NB4 (cell line): Measurements from ENCODE around the gene LRRC4B.

Source experiments
- DNase-seq: peaks from one replicate; pipeline ENCODE4 v3.0.0; 2010; ENCODE audit warnings: low read depth
- H3K4me3 ChIP-seq: one replicate; pipeline ENCODE4 v1.5.1; 2011; ENCODE audit warnings: mild to moderate bottlenecking, low read depth, low read length, moderate library complexity
- MYC ChIP-seq: IDR thresholded peaks from 2 replicates; pipeline ENCODE4 v1.6.1; 2011; ENCODE audit warnings: low read depth, low read length
- POLR2A ChIP-seq: IDR thresholded peaks from 2 replicates; pipeline ENCODE4 v1.6.1; 2011; ENCODE audit warnings: mild to moderate bottlenecking; ENCODE audit not compliant: insufficient read length; ENCODE audit errors: extremely low read depth
- TF ChIP-seq, protein P1 (sequence below): IDR thresholded peaks from one replicate; pipeline ENCODE4 v1.5.1; 2012; ENCODE audit warnings: low read depth, low read length
- TF ChIP-seq, protein P2 (sequence below): IDR thresholded peaks from 2 replicates; pipeline ENCODE4 v1.6.1; 2011; ENCODE audit warnings: low read depth, low read length

LRRC4B gene

DNA sequence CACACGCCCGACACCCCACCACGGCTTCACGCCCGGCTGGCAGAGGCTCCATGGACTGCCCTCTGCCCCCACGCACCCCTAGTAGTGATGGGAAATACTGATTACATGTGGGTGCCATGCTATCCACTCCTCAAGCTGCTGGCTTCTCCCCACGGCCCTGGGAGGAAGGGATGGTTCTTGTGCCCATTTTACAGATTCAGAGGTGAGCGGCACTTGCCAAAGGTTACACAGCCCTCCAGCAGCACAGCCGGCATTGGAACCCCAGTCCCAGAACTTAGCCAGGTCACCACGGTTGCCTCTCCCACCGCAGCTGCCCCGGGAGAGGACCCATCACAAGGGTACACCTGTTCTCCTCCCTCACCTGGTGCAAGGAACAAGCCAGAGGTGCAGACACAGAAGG, 13.2 kb downstream of the LRRC4B start:
- H3K4me3 ChIP-seq = no peak overlapping the region
- TF ChIP-seq POLR2A = no peak
- TF ChIP-seq MYC = no peak
- TF ChIP-seq, protein P1, sequence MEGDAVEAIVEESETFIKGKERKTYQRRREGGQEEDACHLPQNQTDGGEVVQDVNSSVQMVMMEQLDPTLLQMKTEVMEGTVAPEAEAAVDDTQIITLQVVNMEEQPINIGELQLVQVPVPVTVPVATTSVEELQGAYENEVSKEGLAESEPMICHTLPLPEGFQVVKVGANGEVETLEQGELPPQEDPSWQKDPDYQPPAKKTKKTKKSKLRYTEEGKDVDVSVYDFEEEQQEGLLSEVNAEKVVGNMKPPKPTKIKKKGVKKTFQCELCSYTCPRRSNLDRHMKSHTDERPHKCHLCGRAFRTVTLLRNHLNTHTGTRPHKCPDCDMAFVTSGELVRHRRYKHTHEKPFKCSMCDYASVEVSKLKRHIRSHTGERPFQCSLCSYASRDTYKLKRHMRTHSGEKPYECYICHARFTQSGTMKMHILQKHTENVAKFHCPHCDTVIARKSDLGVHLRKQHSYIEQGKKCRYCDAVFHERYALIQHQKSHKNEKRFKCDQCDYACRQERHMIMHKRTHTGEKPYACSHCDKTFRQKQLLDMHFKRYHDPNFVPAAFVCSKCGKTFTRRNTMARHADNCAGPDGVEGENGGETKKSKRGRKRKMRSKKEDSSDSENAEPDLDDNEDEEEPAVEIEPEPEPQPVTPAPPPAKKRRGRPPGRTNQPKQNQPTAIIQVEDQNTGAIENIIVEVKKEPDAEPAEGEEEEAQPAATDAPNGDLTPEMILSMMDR = no peak
- TF ChIP-seq, protein P2, sequence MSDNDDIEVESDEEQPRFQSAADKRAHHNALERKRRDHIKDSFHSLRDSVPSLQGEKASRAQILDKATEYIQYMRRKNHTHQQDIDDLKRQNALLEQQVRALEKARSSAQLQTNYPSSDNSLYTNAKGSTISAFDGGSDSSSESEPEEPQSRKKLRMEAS = no peak
- DNase-seq = no peak

DNA sequence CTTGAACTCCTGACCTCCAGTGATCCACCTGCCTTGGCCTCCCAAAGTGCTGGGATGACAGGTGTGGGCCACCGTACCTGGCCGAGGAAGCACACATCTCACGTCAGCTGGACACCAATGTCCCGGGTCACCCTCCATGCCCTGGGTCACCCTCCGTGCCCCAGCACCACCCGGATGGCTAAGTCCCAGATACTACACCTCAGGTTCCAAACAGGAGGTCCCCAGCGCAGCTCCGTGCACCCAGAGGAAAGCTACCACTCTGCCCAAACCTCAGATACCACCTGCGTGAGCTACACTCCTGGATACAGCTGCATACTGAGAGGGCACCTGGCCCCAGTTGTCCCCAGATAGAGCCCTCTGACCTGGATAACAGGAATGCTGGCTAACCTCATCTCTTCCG, 14.0 kb downstream of the LRRC4B start:
- no peak for DNase-seq
- no peak overlapping the region for H3K4me3 ChIP-seq
- TF ChIP-seq, protein P1 = no peak
- TF ChIP-seq, protein P2 = no peak
- TF ChIP-seq MYC = no peak
- no peak for TF ChIP-seq POLR2A

DNA sequence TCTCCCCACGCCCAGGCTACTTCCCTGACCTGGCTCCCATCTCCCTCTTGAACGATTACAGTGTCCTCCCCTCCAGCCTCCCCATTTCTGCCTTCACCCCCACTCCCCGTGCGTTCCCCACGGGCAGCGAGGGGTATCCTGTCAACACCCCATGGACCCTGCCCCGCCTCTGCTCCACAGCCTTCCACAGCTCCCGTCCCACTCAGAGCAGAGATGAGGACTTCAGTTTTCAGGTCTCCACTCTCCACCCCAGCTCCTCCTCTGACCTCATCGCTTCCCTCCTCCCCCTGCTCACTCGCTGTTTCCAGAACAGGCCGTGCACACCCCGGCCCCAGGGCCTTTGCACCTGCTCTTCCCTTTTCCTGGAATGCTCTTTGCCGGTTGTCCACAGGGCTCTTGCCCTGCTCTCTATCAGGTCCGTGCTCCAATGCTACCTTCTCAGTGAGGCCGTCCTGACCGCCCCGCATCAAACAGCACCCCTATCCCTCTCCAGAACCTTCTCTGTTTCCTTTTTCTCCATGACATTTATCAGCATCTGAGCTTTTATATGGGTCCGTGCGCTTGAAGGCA, 15.0 kb downstream of the LRRC4B start:
- H3K4me3 ChIP-seq = no peak overlapping the region
- TF ChIP-seq MYC = no peak
- TF ChIP-seq, protein P2 = no peak
- TF ChIP-seq, protein P1 = no peak
- TF ChIP-seq POLR2A = no peak
- no peak for DNase-seq

DNA sequence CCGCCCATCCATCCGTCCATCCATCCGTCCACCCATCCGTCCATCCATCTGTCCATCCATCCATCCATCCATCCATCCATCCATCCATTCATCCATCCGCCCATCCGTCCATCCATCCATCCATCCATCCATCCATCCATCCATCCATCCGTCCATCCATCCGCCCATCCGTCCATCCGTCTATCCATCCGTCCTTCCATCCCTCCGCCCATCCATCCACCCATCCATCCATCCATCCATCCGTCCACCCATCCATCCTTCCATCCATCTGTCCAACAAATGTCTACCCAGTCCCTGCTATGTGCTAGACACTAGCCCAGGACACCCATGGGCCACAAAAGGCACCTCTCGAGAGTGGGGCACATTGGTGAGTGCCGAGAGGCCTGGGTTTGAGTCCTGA, 15.7 kb downstream of the LRRC4B start:
- TF ChIP-seq, protein P1 = no peak
- TF ChIP-seq, protein P2 = no peak
- TF ChIP-seq POLR2A (no peak), MYC (no peak)
- DNase-seq = no peak
- no peak overlapping the region for H3K4me3 ChIP-seq

DNA sequence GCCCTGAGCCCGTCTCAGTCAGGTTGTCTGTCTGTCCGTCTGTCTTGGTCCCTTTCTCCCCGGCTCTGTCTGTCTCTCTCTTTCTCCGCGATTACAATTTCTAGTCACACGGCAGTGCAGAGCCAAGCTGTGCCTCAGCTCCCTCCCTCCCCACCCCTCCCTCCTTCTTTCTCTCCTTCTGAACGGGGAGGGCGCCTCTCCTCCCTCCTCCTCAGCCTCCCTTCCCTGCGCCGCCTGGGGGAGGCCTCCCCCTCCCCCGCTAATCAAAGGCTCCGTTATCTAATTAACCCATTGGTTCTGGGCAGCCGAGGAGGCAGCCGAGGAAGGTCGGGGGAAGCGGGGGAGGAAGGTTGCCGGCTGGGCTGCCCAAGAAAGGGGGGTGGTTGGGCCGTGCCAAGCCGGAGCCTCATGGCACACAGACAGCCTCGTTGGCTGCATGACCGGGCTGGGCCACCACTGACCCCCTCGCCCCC, 16.5 kb downstream of the LRRC4B start:
- no peak for TF ChIP-seq MYC
- TF ChIP-seq, protein P2 = no peak
- TF ChIP-seq, protein P1 = no peak
- TF ChIP-seq POLR2A = no peak
- no peak overlapping the region for H3K4me3 ChIP-seq
- no peak for DNase-seq
